Dedifferentiated amniotic fluid mesenchymal stem cell (primary cell): ENCODE data around the gene TCF12.
A peak's percentile ranks its signal among the peaks of the same experiment; 100 is the strongest.

Source experiments
- DNase-seq: peaks from one replicate; pipeline ENCODE4 v3.0.0-alpha.2; 2016; ENCODE audit errors: extremely low spot score

TCF12 gene

GRCh38 chr15:57251941-57252340 is 333.5 kb downstream of the TCF12 start:
- DNase-seq, result peak; percentile 58

GRCh38 chr15:57253082-57253481 is 334.6 kb downstream of the TCF12 start:
- no peak for DNase-seq

GRCh38 chr15:57253500-57253899 is 335.1 kb downstream of the TCF12 start:
- DNase-seq, result no peak

- DNase-seq, result no peak
These were observed 337.4 kb downstream of the TCF12 start for GRCh38 chr15:57255751-57256341.

GRCh38 chr15:57256939-57257338 is 338.5 kb downstream of the TCF12 start:
- DNase-seq, result no peak

GRCh38 chr15:57259568-57260040 is 341.2 kb downstream of the TCF12 start:
- DNase-seq, result no peak

GRCh38 chr15:57263520-57263919 is 345.1 kb downstream of the TCF12 start:
- DNase-seq, result no peak

GRCh38 chr15:57272771-57273357 is 354.4 kb downstream of the TCF12 start:
- no peak for DNase-seq

- DNase-seq, result no peak
These were observed 355.0 kb downstream of the TCF12 start for GRCh38 chr15:57273402-57273801.

GRCh38 chr15:57278439-57278838 is 360.0 kb downstream of the TCF12 start:
- DNase-seq, result no peak

- DNase-seq, result no peak
These were observed 362.0 kb downstream of the TCF12 start for GRCh38 chr15:57280464-57280863.

- DNase-seq, result no peak
These were observed 362.9 kb downstream of the TCF12 start for GRCh38 chr15:57281321-57281720.

GRCh38 chr15:57282686-57283085 is 364.2 kb downstream of the TCF12 start:
- DNase-seq, result no peak

- DNase-seq, result no peak
These were observed 365.5 kb downstream of the TCF12 start for GRCh38 chr15:57283774-57284503.

- no peak for DNase-seq
These were observed 366.1 kb downstream of the TCF12 start for GRCh38 chr15:57284535-57284934.

- no peak for DNase-seq
These were observed 366.9 kb downstream of the TCF12 start for GRCh38 chr15:57285386-57285785.

- DNase-seq, result no peak
These were observed 368.1 kb downstream of the TCF12 start for GRCh38 chr15:57286446-57287122.

- no peak for DNase-seq
These were observed 368.7 kb downstream of the TCF12 start for GRCh38 chr15:57287123-57287521.

GRCh38 chr15:57288926-57289580 is 370.6 kb downstream of the TCF12 start:
- DNase-seq, result peak; percentile 55

GRCh38 chr15:57290187-57290586 is 371.7 kb downstream of the TCF12 start:
- DNase-seq, result no peak

GRCh38 chr15:57290826-57291225 is 372.4 kb downstream of the TCF12 start:
- no peak for DNase-seq
